ENCODE data around the gene UBE2L6. TPM values are rescaled to one million over a fixed set of nuclear protein-coding genes. Genes with fewer than 3 reads are reported as not detected.

UBE2L6 gene
- total RNA-seq, 1 donor from 2014 or later = 48.1 TPM

DNA sequence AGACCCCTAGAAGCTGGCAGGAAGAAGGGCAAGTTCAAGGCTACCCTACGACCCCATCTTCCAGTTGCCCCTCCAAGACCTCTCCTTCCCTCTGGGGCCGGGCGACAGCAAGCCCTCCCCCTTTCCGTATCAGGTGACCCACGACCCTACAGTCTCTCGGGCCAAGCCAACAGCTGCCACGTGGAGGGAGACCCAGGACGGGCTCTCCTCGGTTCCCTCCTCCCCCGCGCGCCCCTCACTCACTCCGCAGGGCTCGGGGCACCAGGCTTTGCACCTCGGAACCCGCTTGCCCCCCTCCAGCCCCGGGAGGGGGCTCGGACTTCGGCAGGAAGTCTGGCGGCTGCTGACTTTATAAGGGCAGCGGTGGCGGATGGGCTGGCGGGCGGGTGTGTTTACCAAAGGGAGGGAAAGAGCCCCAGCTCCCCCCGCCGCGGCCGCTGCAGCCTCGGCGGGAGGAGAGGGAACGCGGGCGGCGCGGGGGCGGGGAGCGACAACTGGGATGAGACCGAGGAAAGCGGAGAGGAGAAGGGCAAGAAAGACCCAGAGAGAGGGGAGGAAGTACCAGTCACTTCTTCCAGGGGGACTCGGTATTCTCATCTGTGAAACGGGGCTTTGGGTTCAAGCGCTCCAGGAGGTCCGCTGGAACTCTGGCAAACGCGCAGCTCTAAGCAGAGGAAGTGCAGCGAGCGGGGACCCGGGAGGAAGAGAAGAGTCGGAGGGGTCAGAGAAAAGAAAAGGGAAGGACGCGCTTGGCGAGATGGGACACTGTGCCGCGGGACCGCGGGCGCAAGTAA lies 52.7 kb downstream of the UBE2L6 start:
- Histone ChIP-seq H3K4me3 (peak overlapping the region; percentile 75 to 85), H3K36me3 (no peaks in the 10 kb centered on the region), H3K9me3 (no peaks in the 10 kb centered on the region), H3K27ac (peak overlapping the region; percentile 57), H3K4me1 (peaks cover 24% of the 10 kb centered on the region), H3K27me3 (no peaks in the 10 kb centered on the region)
- intact Hi-C loops (cut with DNase I) = no loop called here
- DNase-seq (ENCODE audit: extremely low spot score in 2 of 2) = no peak
- TF ChIP-seq POLR2A (IDR thresholded peaks at IDR 0.05) = no peak
- TF ChIP-seq CTCF (IDR thresholded peaks at IDR 0.05) = no peak
- no peak for TF ChIP-seq POLR2AphosphoS5 (IDR thresholded peaks at IDR 0.05; ENCODE audit: insufficient read depth in 1 of 2, low read depth in 1 of 2)

DNA sequence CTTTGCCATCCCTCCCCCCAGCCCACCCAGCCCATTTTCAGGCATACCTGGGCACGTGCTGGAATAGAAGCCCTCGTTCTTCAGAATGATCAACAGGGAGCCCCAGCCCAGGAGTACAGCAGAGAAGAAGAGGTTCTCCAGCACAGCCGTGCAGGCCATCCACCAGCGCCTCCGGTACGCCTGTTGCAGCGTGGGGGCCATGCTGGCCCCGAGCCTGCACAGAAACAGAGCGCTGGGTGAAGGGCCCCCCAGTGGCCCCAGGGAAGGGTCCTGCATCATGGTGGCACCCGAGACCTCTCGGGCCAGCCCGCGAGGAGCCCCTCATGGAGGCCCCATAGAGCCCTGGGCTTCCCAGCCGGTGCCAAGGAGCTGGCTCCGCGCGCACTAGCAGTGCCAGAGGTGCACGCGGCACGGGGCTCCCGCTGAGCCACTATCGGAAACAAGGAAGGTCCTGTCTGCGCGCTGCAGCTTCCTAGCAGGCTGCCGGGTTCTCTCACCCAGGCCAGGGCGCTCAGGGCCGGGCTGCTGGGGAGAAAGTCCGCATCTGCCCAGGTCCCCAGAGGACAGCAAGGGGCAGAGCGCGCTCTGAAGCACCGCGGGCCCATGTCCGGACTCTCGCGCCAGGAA lies 53.4 kb downstream of the UBE2L6 start:
- intact Hi-C loops (cut with DNase I) = no loop called here
- TF ChIP-seq CTCF (IDR thresholded peaks at IDR 0.05) (no peak), POLR2A (IDR thresholded peaks at IDR 0.05) (no peak), POLR2AphosphoS5 (IDR thresholded peaks at IDR 0.05; ENCODE audit: insufficient read depth in 1 of 2, low read depth in 1 of 2) (no peak)
- peak overlapping the region; percentile 75 to 85 for H3K4me3 ChIP-seq
- no peak for DNase-seq (ENCODE audit: extremely low spot score in 2 of 2)
- H3K27me3 ChIP-seq = no peaks in the 10 kb centered on the region
- no peaks in the 10 kb centered on the region for H3K36me3 ChIP-seq
- peak overlapping the region; percentile 57 for H3K27ac ChIP-seq
- no peaks in the 10 kb centered on the region for H3K9me3 ChIP-seq
- H3K4me1 ChIP-seq = peaks cover 24% of the 10 kb centered on the region

GRCh38 chr11:57513452-57513795 lies 54.0 kb downstream of the UBE2L6 start:
- Histone ChIP-seq H3K36me3 (no peaks in the 10 kb centered on the region), H3K9me3 (no peaks in the 10 kb centered on the region), H3K4me3 (peak overlapping the region in 1 of 2 donors; percentile 85), H3K27me3 (no peaks in the 10 kb centered on the region), H3K4me1 (peaks cover 24% of the 10 kb centered on the region), H3K27ac (peak overlapping the region; percentile 57)
- DNase-seq (ENCODE audit: extremely low spot score in 2 of 2) = no peak
- TF ChIP-seq POLR2AphosphoS5 (IDR thresholded peaks at IDR 0.05; ENCODE audit: insufficient read depth in 1 of 2, low read depth in 1 of 2) (no peak), CTCF (IDR thresholded peaks at IDR 0.05) (no peak), POLR2A (IDR thresholded peaks at IDR 0.05) (no peak)
- intact Hi-C loops (cut with DNase I) = no loop called here

DNA sequence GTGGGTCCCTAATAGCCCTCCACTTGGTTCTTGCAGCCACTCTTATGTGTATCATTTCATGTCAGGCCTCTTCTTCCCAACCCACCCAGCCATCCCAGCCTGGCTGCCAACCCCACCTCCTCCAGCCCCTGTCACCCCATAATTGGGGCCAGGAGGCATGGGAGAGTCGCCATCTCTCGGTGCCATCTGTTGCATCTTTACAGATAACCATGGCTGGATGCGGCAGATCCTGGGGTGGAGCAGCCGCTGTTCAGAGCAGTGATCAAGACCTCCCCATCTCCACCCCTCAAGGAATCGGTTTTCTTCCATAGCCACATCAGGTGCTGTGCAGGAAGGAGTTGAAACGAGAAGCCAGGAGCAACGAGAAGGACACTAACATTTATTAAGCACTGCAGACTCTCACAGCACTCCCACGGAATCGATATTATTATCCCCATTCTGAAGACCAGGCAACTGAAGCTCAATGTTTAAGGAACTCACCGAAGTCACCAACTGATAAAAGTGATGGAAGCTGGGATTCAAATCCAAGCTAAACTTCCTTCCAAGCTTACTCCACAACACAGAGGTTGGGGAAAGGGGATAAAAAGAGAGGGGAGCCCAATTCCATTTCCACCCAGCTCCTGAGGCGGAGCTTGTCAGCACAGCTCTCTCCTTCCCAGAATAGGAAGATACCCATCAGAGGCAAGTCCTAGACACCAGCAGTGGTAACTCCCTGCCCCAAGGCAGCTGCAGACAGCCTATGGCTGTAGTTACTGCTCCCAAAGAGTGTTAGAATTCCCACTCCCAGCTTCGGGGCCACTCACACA lies 54.6 kb downstream of the UBE2L6 start:
- no peak for DNase-seq (ENCODE audit: extremely low spot score in 2 of 2)
- H3K4me1 ChIP-seq = peaks cover 24% of the 10 kb centered on the region
- no peaks in the 10 kb centered on the region for H3K9me3 ChIP-seq
- no peak overlapping the region for H3K4me3 ChIP-seq
- TF ChIP-seq POLR2AphosphoS5 (IDR thresholded peaks at IDR 0.05; ENCODE audit: insufficient read depth in 1 of 2, low read depth in 1 of 2) (no peak), CTCF (IDR thresholded peaks at IDR 0.05) (no peak), POLR2A (IDR thresholded peaks at IDR 0.05) (no peak)
- intact Hi-C loops (cut with DNase I) = no loop called here
- no peaks in the 10 kb centered on the region for H3K27me3 ChIP-seq
- peak overlapping the region; percentile 57 for H3K27ac ChIP-seq
- H3K36me3 ChIP-seq = no peaks in the 10 kb centered on the region

All from vagina (tissue), 2 donors.